Measurements from ENCODE around the gene RNF212.
A peak's percentile ranks its signal among the peaks of the same experiment; 100 is the strongest.

Gene RNF212

DNA sequence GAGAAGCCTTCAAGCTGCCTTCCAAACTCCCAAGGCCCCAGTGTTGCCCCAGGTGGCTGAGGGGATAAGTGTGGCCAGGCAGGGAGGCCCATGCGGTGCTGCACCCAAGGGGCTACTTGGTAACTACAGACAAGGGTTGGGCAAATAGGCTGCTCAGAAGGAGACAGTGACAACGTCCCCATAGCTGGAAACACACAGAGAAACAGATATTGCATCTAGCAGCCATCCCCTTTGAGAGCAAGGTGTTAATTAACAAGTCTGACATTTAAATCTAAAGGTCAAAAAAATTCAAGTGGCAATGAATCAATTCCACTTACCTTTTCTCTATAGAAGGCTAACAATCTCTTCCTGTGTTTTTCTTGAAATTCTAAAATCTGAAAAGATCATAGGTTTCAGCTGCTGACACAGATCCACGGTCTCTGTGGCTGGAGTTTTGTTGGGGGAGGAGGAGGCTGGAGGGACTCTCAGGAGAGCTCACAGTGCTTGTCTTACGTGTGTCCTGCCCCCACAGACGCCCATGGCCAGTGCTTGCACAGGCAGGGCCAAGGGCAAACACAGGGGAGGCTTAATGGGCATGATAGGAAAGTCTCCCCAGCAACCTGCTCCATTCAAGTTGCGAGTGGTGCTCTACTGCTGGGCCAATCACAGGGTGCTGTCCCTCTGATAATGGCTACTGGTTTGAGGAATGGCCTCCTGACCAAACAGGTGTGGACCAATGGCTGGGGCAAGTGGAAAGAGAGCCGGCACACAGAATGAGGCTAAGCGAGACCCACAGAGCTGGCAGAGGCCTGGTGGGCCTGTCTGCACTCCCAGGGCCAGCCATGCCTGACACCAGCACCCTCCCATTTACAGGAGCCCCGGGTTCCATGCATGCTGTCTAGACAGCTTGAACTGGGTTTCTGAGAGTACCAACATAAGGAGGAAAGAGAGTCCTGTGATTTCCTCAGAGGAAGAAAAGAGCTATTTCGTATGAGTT is 22.6 kb downstream of the RNF212 start:
- no peak for DNase-seq (ENCODE audit: low read depth in 2 of 2)

DNA sequence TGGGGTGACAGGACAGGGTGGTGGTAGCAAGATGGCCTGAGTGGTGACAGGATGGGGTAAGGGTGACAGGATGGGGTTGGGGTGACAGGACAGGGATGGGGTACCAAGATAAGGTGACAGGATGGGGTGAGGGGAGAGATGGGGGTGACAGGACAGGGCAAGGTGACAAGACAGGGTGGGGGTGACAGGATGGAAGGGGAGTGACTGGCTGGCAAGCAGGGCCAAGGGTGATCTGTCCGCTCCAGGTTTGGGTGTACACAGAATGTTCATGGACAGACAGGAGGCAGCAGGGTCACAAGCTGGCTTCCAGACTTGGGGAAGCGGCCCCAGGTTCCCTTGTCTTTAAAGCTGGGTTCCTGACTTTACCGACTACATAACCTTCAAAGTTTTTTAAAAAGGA is 23.3 kb downstream of the RNF212 start:
- no peak for DNase-seq (ENCODE audit: low read depth in 2 of 2)

DNA sequence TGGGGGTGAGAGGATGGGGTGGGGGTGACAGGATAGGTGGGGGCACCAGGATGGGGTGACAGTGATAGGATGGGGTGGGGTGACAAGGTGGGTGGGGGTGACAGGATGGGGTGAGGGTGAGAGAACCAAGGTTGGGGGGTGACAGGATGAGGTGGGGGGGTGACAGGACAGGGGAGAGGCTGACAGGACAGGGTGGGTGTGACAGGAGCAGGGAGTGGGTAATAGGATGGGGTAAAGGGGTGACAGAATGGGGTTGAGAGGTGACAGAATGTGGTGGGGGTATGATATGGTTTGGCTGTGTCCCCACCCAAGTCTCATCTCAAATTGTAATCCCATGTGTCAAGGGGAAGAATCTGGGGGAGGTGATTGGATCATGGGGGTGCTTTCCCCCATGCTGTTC is 26.0 kb downstream of the RNF212 start:
- DNase-seq (ENCODE audit: low read depth in 2 of 2): no peak

DNA sequence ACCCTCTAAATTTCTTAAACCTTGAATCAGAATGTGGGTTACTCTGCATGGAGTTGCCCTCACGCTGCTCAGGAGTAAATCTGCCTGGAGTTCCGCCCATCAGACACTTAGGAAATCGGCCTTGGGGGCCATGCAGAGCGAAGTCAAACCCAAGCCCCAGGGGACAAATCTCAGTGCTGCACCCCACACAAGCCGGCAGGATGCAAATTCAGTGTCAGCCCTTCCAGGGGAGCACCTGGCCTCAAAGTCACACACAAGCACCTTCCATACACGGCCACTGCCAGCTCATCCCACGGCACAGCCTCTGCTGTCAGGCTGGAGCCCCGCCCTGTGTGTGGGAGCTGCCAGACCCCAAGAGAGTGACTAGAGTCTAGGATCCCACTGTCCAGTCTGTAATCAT is 27.4 kb downstream of the RNF212 start:
- no peak for DNase-seq (ENCODE audit: low read depth in 2 of 2)

DNA sequence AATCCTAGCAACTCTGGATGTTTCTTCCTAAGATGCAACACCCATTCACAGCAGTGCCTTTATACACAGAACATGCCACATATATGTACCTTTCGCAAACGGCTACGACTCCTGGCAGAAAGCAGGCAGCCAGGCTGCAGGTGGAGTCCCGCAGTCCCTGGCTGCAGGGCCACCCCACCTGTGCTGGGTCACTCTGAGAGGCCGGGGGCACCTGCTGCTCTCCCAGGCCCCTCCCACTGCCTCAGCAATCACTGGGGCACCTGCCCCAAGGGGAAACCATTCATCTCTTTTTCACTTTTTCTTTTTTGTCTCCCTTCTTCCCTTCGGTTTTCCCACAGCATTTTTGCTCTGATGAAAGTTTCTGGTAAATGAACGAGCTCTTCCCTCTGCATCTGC is 28.0 kb downstream of the RNF212 start:
- no peak for DNase-seq (ENCODE audit: low read depth in 2 of 2)

DNA sequence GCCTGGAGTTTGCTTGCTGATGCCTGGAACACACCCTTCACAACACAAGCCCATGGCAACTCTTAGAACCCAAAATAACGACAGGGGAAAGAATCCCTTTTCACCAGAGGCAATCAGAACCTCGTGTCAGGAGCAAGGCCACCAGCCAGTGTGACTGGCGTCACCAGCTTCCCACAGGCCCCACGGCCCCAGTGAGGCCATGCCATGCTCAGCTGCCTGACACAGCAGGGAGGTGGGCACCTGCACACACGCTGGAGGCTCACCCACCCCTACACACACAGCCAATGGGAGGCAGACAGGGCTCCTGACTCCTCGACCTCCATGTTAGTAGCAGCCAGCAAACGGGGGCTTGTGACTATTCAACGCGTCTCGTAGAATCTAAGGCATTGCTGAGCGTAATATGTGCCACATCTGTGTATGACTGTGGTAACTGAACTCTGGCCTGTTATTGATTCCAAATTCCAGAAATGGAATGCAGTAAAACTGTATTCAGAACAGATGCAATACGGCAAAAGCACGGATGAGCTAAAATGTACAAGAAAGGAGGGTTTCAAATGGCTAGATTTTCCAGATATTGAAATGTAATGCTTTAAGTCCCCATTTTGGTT is 28.5 kb downstream of the RNF212 start:
- DNase-seq (ENCODE audit: low read depth in 2 of 2): no peak

DNA sequence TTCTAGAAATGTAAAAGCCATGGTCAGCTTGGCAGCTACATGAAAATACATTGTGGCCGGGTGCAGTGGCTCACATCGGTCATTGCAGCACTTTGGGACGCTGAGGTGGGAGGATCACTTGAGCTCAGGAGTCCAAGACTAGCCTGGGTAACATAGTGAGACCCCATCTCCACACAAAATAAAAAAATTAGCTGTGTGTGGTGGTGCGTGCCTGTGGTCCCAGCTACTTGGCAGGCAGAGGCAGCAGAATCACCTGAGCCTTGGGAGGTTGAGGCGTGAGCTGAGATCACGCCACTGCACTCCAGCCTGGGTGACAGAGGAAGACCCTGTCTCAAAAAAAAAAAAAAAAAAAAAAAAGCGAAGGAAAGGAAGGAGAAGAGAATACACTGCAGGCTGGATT is 29.0 kb downstream of the RNF212 start:
- DNase-seq (ENCODE audit: low read depth in 2 of 2): no peak

DNA sequence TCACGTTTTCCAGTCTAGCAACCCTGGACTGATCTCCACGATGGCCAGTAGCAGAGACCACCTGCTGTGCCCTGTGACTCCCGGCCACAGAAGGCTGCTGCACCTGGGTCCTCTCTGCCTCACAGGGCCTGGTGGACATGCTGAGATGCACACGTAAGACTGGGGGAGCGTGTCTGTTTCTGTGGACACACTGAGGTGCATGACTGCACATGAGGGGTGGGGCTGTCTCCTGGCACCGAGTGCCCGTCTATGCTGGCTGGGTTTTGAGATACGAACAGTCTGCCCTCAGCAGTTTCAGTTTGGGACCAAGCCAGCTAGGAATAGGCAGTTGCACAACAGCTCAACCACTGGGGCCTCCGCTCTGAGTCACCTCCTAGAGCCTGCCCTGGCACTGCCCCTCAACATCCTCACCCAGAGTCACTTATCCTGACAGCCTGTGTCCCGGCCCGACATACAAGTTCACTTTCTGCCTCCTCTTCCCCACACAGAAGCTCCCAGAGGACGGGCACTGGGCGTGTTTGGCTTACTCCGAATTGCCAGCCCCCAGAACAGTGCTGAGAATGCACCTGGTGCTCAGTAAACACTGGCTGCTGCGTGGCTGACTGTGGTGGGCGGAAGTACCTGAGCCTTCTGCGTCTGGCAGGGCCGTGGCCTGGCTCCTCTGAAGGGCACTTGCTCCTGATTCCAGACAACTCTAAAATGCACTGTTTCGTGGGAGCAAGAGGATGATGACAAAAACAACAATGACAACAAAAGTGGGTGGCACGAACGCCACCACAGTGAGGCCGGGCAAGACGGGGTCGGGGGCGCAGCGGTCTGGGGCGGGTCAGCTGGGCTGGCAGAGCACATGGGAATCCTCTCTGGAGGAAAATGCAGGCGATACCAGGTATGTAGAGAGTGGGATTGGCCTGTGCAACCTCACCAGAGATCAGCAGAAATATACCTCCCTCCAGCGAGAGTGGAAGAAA is 30.9 kb downstream of the RNF212 start:
- no peak for DNase-seq (ENCODE audit: low read depth in 2 of 2)

DNA sequence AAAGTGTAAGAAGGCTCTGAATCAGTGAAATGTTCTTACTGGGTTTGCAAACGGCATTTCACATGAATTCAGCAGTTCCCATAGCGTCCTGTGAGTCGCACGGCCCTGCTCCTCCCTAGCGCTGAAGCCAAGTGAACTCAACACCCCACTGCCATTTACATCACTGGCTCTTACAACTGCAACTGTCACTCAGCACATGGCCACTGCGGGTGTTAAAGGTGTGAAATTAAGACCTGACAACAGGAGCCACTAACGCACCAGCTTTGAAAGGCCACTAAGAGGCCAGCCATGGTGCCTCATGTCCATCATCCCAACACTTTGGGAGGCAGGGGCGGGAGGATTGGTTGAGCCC is 31.7 kb downstream of the RNF212 start:
- DNase-seq (ENCODE audit: low read depth in 2 of 2): peak in 1 of 2 donors; percentile 16

DNA sequence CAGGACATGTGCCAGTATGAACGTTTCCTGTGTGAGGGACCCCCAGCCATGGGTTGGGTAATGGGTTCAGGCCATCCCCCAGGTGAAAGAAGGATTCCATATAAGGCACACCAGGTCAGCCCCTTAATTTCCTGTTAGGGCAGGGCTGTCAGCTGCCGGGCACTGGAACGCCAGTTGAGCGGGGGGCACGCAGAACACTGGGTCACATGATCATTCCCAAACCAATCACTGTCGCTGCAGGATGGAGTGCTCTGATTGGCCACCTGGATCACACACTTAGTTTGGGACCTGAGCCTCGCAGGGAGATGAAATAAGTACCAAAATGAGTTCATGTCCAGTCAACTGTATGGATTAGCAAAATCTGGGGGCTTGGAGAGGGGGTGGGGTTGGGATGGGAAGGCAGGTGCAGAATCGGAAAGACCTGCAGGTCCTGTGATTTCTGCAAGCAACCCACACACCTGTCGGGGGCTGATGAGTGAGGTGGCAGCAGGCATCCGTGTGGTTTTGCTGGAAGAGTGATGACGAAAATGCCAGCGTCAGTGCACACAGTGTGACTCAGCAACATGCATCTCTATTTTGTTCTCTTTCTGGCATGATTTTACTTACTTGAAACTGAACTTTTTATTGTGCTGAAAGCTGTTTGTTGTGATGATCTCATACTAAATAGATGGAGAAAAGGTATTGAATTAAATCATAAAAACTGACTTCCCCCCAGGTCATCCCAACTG is 32.2 kb downstream of the RNF212 start:
- no peak for DNase-seq (ENCODE audit: low read depth in 2 of 2)

DNA sequence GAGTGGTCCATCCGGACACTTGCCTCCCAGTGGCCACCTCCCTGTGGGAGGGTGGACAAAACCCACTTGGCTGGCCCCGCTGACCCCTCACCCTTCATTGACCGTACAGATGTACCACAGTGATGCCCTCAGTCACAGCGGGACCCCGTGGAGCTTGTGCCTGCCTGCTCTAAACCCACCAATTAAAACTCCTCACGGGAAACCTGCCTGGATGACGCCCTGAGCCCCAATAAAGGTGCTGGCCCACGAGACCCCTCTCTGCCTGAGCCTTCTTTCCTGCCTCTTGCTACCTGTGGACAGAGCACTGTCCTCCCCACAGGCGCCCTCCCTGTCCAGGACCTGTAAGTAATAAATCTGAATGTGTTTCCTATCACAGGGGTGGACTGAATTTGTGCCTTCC is 32.9 kb downstream of the RNF212 start:
- DNase-seq (ENCODE audit: low read depth in 2 of 2): no peak

DNA sequence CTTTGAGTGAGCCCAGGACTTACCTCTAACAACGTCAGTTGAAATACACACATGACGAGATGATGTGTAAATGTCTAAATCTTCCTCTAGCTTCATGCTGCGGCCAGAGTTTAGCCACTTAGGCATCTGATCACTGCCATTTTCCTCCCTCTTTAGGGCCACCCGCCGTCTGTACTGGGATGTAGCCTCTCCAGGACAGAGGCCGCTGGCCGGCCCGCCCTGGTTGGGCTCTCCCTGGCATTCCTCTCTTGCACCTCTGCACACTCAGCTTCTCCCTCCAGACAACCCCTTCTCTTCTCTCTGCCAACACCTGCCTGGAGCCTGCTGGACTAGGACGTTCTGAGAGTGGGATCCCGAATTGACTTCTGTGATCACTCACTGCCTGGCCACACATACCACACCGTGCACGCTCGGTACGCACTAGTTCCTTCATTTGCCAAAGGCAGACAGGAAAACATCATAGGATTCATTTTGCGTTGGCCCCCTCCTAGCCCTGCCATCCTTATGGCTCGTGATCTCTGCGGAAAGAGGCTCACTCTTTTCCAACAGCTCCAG is 33.6 kb downstream of the RNF212 start:
- no peak for DNase-seq (ENCODE audit: low read depth in 2 of 2)

DNA sequence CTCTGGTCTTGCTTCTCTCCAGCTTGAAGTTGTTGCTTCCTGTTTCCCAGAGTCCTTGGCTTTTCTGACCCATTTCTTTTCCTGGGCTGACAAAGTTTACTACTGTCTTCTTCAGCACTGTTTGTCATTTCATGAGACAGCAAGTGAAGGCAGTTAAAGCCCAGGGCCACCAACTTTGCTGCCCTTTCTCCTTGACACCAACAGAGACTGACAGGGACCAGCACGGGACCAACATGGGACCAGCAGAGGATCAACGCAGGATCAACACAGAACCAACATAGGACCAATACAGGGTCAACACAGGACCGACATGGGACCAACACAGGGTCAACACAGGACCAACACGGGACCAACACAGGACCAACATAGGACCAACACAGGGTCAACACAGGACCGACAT is 34.9 kb downstream of the RNF212 start:
- DNase-seq (ENCODE audit: low read depth in 2 of 2): no peak

DNA sequence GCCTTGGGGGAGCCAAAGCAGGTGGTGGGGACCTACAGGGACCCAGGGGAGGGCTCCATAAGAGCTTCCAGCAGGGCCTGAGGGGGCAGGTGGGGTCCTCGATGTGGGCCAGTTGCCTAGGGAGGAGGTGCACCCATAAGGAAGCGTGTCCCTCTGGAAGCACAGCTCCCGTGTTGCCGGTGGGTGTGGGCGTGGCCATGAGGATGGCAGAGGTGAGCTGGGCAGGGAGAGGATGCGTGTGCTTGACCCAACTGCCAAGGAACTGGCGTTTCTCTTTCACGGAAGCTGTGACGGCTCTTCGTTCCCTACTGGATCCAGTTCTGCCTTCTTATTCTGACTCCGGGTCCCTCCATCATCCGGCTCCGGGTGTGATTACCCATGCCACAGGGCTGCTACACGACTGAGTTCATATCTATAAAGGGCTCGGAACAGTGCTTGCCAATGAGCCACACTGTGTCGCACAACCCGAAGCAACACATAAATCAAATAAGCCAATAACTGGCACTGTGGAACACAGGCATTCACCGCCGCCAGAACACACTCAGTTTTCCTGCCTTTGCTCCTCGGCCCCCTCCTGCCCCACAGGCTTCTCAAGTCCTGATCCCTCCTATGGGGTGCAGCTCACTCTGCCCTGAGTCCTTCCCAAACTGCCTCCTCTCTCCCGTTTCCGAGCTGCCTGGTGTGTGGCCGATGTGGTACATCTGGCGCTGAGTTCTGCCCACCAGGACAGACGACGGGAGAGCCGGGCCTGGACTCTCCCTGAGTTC is 35.5 kb downstream of the RNF212 start:
- no peak for DNase-seq (ENCODE audit: low read depth in 2 of 2)

DNA sequence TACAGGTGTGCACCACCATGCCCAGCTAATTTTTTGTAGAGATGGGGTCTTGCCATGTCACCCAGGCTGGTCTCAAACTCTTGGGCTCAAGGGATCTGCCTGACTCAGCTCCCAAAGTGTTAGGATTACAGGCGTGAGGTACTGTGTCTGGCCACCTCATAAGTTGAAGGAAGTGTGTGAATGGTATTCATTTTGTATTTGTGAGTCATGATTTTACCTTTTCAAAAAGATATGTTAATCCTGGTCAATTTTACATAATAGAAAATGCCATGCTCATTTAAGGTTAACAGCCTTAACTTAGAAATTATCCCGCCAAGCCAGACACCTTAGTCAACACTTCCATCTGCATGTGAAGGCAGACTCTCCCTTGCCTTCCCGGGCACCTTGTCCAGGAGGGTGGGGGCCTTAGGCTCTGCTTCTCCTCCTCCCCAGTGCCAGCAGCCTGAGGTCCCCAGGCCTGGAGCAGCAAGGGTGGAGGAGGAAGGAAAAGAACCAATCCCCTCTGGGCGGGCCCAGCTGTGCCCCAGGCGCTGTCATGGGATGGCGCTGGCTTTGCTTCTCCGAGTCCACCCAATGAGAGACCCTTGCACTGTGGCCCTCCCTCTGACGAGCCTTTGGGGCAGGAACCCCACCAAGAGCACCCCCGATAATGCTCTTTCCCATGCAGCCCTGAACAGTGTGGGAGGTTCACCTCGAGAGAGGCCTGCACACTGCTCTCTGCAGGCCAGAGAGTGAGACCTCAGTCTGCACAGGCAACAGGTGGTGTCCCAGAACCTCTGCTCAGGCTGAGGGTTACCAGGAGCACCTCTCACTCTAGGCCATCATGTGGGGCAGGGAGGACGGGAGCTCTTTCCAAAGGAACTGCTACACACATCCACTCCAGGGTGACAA is 37.3 kb downstream of the RNF212 start:
- no peak for DNase-seq (ENCODE audit: low read depth in 2 of 2)

DNA sequence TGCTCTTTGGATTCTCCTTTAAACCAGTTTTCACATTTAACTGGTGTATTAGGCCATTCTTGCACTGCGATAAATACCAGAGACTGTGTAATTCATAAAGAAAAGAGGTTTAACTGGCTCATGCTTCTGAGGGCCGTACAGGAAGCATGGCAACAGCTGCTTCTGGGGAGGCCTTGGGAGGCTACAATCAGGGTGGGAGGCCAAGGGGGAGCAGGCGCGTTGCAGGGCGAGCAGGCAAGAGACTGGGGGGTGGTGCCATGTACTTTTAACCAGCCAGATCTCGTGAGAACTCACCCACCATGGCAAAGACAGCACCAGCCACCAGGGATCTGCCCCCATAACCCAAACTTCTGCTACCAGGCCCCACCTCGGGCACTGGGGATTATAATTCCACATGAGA is 38.1 kb downstream of the RNF212 start:
- DNase-seq (ENCODE audit: low read depth in 2 of 2): no peak

DNA sequence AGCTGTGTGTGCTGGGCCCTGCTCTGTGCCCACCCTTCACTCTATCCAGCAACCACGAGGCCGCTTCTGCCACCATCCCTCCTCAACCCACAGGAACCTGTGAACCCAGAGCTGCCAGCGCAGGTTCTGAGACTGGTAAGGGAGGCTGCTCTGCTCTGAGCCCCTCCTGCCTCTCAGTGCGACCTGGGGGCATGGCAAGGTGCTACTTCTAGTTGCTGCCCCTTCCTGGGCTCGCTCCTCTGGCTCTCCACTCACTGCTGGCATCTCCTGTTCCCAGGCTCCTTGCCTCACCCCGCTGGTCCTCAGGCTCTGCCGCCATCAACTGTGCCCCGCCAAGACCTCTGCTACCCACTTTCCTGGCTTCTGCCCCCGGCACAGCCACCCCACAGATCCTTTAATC is 39.3 kb downstream of the RNF212 start:
- no peak for DNase-seq (ENCODE audit: low read depth in 2 of 2)

DNA sequence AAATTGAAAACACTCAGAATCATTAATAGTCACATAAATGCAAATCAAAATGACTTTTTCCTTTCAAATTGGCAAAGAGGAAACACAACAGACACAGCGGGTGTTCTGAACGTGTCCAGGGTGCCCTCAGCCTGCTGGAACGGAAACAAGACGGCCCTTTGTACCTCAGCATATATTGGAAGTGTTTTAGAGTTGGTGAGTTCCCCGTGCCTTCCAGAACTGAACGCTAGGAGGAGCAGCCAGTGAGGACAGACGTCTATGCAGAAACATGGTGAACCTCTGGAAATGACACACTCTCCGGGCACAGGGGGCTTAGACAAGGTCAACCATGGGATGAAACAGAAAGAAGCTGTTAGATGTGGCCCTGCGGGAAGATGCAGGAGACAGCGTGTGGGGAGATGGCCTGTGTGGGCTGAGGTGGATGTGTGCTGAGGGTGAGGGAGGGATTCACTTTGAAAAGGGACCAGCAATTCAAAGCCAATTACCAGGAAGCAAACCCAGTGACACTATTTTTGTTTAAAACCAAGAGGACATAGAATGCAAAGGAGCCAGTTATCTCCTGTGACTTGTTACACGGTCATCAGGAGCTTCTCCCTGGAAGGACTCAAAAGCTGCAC is 40.4 kb downstream of the RNF212 start:
- DNase-seq (ENCODE audit: low read depth in 2 of 2): peak; percentile 14 to 31

DNA sequence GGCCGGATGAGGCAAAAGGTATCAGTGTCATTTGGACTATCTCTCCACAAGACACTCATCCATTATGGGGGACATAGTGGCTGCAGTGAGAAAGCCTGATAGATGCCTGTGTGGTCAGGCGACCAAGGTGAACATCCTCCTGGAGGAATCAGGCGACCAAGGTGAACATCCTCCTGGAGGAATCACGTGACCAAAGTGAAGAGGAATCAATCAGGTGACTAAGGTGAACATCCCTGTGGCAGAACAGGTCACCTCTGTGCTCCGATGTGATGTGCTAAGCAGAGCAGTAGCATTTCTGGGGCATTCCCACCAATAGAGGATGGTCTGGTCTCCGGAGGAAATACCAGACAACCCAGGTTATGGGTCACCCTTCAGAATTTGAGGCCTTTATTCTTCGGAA is 44.0 kb downstream of the RNF212 start:
- DNase-seq (ENCODE audit: low read depth in 2 of 2): no peak
